ENCODE results near the gene BRS3.

GRCh38 chrX:136450050-136450830 is 37.5 kb upstream of the BRS3 start:
- no peak for TF ChIP-seq EZH2 (IDR thresholded peaks at IDR 0.05; ENCODE audit: low read length, missing control alignments)
- no peak for TF ChIP-seq CTCF (conservative IDR thresholded peaks at IDR 0.05 in 1 of 2, IDR thresholded peaks at IDR 0.05 in 1 of 2; ENCODE audit: low read depth in 1 of 2, low read length in 2 of 2)
